MG63 (cell line): ENCODE measurements around the gene KDM4C. TPM values are rescaled to one million over a fixed set of nuclear protein-coding genes. Genes with fewer than 3 reads are reported as not detected.
"Not testable (repeated sequence)": the region's sequence is repeated elsewhere in the genome, so short reads cannot be mapped to it uniquely, and the experiment has no call there.

Source experiments
- DNase-seq: peaks from one replicate; pipeline ENCODE4 v3.0.0-alpha.2; 2020
- H3K27me3 ChIP-seq: fragments of 250-450 bp; sonication (Bioruptor Pico); 2 replicates; pipeline ENCODE4 v1.5.1; 2020; ENCODE audit warnings: mild to moderate bottlenecking, moderate library complexity
- H3K36me3 ChIP-seq: fragments of 250-450 bp; sonication (Bioruptor Pico); 2 replicates; pipeline ENCODE4 v1.5.1; 2020; ENCODE audit warnings: mild to moderate bottlenecking, moderate library complexity
- H3K4me3 ChIP-seq: fragments of 250-450 bp; sonication (Bioruptor Pico); 2 replicates; pipeline ENCODE4 v1.5.1; 2020; ENCODE audit warnings: mild to moderate bottlenecking, moderate library complexity
- H3K9me3 ChIP-seq: fragments of 250-450 bp; sonication (Bioruptor Pico); 2 replicates; pipeline ENCODE4 v1.5.1; 2020; ENCODE audit warnings: mild to moderate bottlenecking, moderate library complexity
- total RNA-seq: library from RNA; depleted of rRNA; stranded (reverse); fragments of >200 nt; shearing (Covaris generic); gene quantifications from 2 replicates; pipeline ENCODE4 v1.2.3, GENCODE V29; 2014; ENCODE audit warnings: low replicate concordance

KDM4C gene
- total RNA-seq, 1 experiment from 2014 or later: 1.8 TPM

- Histone ChIP-seq H3K9me3 (no peaks in the 10 kb centered on the region), H3K4me3 (no peak overlapping the region), H3K36me3 (no peaks in the 10 kb centered on the region), H3K27me3 (no peaks in the 10 kb centered on the region)
- no peak for DNase-seq
Observed at GRCh38 chr9:6783753-6784152, 26.0 kb downstream of the KDM4C start.

GRCh38 chr9:6785682-6786081 is 27.9 kb downstream of the KDM4C start:
- H3K36me3 ChIP-seq: no peaks in the 10 kb centered on the region
- no peaks in the 10 kb centered on the region for H3K27me3 ChIP-seq
- no peaks in the 10 kb centered on the region for H3K9me3 ChIP-seq
- no peak overlapping the region for H3K4me3 ChIP-seq
- no peak for DNase-seq

- DNase-seq: no peak
- Histone ChIP-seq H3K36me3 (no peaks in the 10 kb centered on the region), H3K27me3 (no peaks in the 10 kb centered on the region), H3K9me3 (no peaks in the 10 kb centered on the region), H3K4me3 (no peak overlapping the region)
Observed at GRCh38 chr9:6787793-6788161, 30.0 kb downstream of the KDM4C start.

- H3K36me3 ChIP-seq: no peaks in the 10 kb centered on the region
- H3K27me3 ChIP-seq: no peaks in the 10 kb centered on the region
- no peaks in the 10 kb centered on the region for H3K9me3 ChIP-seq
- H3K4me3 ChIP-seq: no peak overlapping the region
- peak; percentile 11 for DNase-seq
Observed at GRCh38 chr9:6788162-6789016, 30.6 kb downstream of the KDM4C start.

- not testable (repeated sequence) for H3K4me3 ChIP-seq, H3K9me3 ChIP-seq, H3K27me3 ChIP-seq
Observed at GRCh38 chr9:6789017-6789338, 31.2 kb downstream of the KDM4C start.

GRCh38 chr9:6790866-6791265 is 33.1 kb downstream of the KDM4C start:
- H3K36me3 ChIP-seq: no peaks in the 10 kb centered on the region
- no peak for DNase-seq
- H3K27me3 ChIP-seq: no peaks in the 10 kb centered on the region
- H3K9me3 ChIP-seq: no peaks in the 10 kb centered on the region
- no peak overlapping the region for H3K4me3 ChIP-seq

More at GRCh38 chr9:6789017-6789338, 31.2 kb downstream of the KDM4C start:
- not testable (repeated sequence) for H3K36me3 ChIP-seq, DNase-seq

GRCh38 chr9:6793203-6793602 is 35.4 kb downstream of the KDM4C start:
- no peak for DNase-seq
- Histone ChIP-seq H3K27me3 (no peaks in the 10 kb centered on the region), H3K4me3 (no peak overlapping the region), H3K36me3 (no peaks in the 10 kb centered on the region), H3K9me3 (no peaks in the 10 kb centered on the region)

- DNase-seq: no peak
- H3K27me3 ChIP-seq: no peaks in the 10 kb centered on the region
- H3K9me3 ChIP-seq: no peaks in the 10 kb centered on the region
- H3K4me3 ChIP-seq: no peak overlapping the region
- H3K36me3 ChIP-seq: no peaks in the 10 kb centered on the region
Observed at GRCh38 chr9:6794936-6795335, 37.2 kb downstream of the KDM4C start.

- H3K9me3 ChIP-seq: no peaks in the 10 kb centered on the region
- H3K27me3 ChIP-seq: no peaks in the 10 kb centered on the region
- no peaks in the 10 kb centered on the region for H3K36me3 ChIP-seq
- no peak overlapping the region for H3K4me3 ChIP-seq
- DNase-seq: no peak
Observed at GRCh38 chr9:6802926-6803325, 45.2 kb downstream of the KDM4C start.

- Histone ChIP-seq H3K4me3 (no peak overlapping the region), H3K9me3 (no peaks in the 10 kb centered on the region), H3K27me3 (no peaks in the 10 kb centered on the region), H3K36me3 (no peaks in the 10 kb centered on the region)
- peak; percentile 32 for DNase-seq
Observed at GRCh38 chr9:6805532-6805931, 47.8 kb downstream of the KDM4C start.

GRCh38 chr9:6806318-6806717 is 48.5 kb downstream of the KDM4C start:
- not testable (repeated sequence) for H3K27me3 ChIP-seq, H3K9me3 ChIP-seq, H3K36me3 ChIP-seq, H3K4me3 ChIP-seq, DNase-seq

GRCh38 chr9:6807669-6808068 is 49.9 kb downstream of the KDM4C start:
- not testable (repeated sequence) for H3K9me3 ChIP-seq, DNase-seq, H3K4me3 ChIP-seq, H3K27me3 ChIP-seq, H3K36me3 ChIP-seq

- H3K36me3 ChIP-seq: no peaks in the 10 kb centered on the region
- no peak overlapping the region for H3K4me3 ChIP-seq
- no peaks in the 10 kb centered on the region for H3K27me3 ChIP-seq
- no peaks in the 10 kb centered on the region for H3K9me3 ChIP-seq
- DNase-seq: no peak
Observed at GRCh38 chr9:6811436-6811835, 53.7 kb downstream of the KDM4C start.

- Histone ChIP-seq H3K27me3 (no peaks in the 10 kb centered on the region), H3K4me3 (no peak overlapping the region), H3K9me3 (no peaks in the 10 kb centered on the region), H3K36me3 (no peaks in the 10 kb centered on the region)
- DNase-seq: no peak
Observed at GRCh38 chr9:6816581-6816980, 58.8 kb downstream of the KDM4C start.

- DNase-seq: no peak
- Histone ChIP-seq H3K9me3 (no peaks in the 10 kb centered on the region), H3K36me3 (no peaks in the 10 kb centered on the region), H3K4me3 (no peak overlapping the region), H3K27me3 (no peaks in the 10 kb centered on the region)
Observed at GRCh38 chr9:6818292-6818922, 60.6 kb downstream of the KDM4C start.

GRCh38 chr9:6819112-6819511 is 61.3 kb downstream of the KDM4C start:
- no peaks in the 10 kb centered on the region for H3K27me3 ChIP-seq

GRCh38 chr9:6819529-6819928 is 61.8 kb downstream of the KDM4C start:
- no peaks in the 10 kb centered on the region for H3K27me3 ChIP-seq
- no peak overlapping the region for H3K4me3 ChIP-seq
- H3K36me3 ChIP-seq: no peaks in the 10 kb centered on the region
- DNase-seq: no peak
- H3K9me3 ChIP-seq: no peaks in the 10 kb centered on the region

More at GRCh38 chr9:6819112-6819511, 61.3 kb downstream of the KDM4C start:
- no peaks in the 10 kb centered on the region for H3K9me3 ChIP-seq
- no peak overlapping the region for H3K4me3 ChIP-seq
- no peaks in the 10 kb centered on the region for H3K36me3 ChIP-seq
- no peak for DNase-seq

GRCh38 chr9:6822696-6823095 is 64.9 kb downstream of the KDM4C start:
- Histone ChIP-seq H3K27me3 (no peaks in the 10 kb centered on the region), H3K9me3 (no peaks in the 10 kb centered on the region), H3K36me3 (no peaks in the 10 kb centered on the region), H3K4me3 (no peak overlapping the region)
- no peak for DNase-seq
